GM21723 (cell line): ENCODE results near the gene THTPA.

Experiments
- ATAC-seq: cut with Tn5 transposase; IDR thresholded peaks from one replicate; pipeline ENCODE4 v1.9.1; 2021; ENCODE audit warnings: mild to moderate bottlenecking, moderate library complexity; ENCODE audit not compliant: unreplicated experiment

Gene THTPA

GRCh38 chr14:23550812-23551265 is 5.2 kb upstream of the THTPA start:
- no peak for ATAC-seq

GRCh38 chr14:23551266-23552028 is 4.6 kb upstream of the THTPA start, which contains the start of gene ZFHX2:
Gene ZFHX2 (minus strand): TSS chr14:23551765. CDS start chr14:23535325, 16,440 bp downstream.
- ATAC-seq: peak; percentile 53

GRCh38 chr14:23555533-23555881 is 564 bp upstream of the THTPA start:
- ATAC-seq: no peak

DNA sequence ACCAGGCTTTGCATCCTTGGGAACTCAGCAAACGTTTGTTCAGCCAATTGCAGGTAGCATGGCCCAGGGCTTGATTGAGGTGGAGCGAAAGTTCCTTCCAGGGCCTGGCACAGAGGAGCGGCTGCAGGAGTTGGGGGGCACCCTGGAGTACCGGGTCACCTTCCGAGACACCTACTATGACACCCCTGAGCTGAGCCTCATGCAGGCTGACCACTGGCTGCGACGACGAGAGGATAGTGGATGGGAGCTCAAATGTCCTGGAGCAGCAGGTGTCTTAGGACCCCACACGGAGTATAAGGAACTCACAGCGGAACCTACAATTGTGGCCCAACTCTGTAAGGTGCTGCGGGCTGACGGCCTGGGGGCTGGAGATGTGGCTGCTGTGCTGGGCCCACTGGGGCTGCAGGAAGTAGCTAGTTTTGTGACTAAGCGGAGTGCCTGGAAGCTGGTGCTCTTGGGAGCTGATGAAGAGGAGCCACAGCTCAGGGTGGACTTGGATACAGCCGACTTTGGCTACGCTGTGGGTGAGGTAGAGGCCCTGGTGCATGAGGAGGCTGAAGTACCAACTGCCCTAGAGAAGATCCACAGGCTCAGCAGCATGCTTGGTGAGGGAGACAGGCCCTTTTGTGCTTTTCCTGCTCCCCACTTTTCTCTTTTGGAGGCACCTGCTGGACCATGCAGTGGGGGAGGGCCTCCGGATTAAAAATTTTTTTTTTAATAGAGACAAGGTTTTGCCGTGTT is 799 bp downstream of the THTPA start:
- no peak for ATAC-seq

DNA sequence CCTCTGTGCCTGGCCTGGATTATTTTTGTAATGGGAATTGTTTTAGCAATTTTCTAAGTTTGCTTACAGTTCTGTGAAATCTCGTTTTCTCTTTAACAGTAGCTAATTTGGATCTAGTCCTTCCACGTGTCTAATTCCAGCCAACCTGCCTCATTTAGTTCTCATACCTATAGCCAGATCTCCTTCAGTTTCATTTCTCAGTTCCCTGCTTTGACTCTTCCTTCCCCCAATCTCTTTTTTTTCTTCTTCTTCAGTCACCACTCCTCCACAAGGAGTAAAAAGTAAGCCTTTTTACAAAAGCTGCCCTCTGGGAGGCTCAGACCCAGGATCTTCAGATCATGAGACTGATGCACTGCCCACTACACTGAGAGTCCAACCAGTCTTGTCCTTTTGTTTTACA is 1.4 kb downstream of the THTPA start:
- no peak for ATAC-seq

DNA sequence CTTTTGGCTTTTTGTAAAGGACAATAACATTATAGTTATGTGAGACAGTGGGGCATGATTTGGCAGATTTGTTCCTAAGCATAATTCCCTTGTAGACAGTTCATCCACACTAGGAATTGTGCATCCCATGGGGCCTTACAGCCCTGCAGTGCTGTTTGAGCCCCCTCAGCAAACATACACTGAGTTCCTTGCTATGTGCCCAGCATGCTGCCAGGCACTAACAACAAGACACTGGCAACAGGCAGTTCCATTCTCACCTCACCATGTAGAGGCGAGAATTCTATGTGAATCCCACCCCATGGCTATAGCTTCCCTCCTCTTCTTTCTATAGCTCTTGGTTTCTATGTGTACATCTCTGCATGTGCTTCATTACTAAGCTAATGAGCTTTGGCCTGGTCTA is 1.9 kb downstream of the THTPA start:
- ATAC-seq: no peak

GRCh38 chr14:23558346-23559009 is 2.4 kb downstream of the THTPA start:
- ATAC-seq: no peak

DNA sequence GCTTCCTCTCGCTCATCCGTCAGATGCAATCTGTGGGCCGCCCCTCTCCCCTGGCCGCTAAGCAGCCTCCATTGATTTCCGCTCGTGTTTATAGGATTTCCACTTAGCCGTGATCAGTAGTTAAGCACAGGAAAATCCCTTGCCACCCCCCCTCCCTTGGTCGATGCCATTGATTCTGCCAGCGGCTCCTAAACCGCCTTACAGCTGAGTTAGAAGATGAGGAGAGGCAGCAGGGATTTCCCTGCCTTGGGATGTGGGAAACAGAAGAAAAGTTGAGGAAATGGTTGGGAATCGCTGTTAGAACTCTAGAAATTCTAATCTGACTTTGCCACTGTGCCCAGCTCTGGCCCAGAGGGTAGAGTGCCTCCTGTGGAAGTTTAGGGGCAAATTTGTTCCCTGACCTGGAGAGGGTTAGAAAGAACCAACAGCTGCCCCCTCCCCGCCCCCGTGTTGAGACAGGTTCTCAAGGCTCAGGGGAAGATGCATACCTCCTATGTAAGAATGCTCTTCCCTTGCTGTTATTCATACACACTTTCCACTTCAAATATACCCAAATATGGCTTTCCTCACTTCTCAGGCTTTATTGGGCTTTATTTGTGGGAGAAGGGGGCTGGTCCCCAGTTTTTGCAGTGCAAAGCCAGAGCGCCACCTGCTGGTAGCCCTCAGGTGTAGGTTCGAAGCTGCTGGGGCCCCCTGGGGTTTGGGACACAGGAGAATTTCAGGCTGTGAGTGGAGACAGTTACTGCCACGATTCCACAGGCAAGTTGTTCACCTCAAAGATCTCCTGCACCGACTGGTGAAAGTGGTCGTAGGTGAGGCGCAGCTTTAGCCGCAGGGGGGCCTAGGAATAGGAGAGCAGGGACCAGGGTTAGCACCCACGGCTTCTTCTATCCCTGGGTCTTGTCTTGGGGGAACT is 3.2 kb downstream of the THTPA start:
- ATAC-seq: no peak

DNA sequence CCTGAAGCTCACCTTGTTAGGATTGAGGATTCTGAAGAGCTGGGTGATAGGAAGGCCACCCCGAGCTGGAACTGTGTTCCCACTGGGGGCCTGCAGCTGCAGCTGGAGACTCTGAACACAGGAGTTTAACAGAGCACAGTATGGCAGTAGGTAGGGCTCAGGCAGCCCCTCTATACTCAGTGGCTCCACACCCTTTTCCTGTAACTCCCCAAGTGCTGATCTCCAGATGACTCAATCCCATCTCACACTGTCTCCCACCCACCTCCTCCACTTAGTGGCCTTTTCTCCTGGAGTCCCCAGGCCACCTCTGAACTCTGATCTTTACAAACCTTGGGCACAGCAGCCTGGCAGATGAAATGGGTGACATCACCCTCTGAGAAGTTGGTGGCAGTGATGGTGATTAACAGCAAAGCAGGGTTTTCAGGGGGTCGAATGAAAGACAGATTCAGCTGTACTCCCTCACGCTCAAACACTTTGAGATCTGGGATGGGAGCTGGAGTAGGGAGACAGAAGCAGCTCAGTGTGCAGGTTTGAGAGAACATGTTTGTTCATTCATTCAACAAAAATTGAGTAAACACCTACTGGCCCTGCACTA is 4.0 kb downstream of the THTPA start:
- ATAC-seq: no peak

DNA sequence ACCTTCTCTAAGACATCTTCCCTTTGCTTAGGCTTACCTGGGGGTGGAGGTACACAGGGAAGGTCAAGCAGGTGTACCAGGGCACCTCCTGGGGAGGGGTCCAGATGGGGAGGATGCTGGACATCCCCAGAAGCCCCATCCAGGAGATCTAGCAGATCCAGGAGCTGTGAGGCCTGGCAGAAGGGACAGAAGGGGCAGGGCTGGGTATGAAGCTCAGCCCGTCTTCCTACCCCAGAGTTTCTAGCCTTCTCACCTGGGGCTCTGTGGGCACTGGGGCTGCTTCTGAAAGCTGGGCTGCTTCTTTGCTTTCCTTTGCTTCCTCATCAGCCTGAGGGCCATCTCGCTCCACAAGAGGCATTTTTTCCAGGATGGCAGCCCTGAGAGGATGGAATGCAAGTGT is 5.2 kb downstream of the THTPA start:
- ATAC-seq: no peak

- ATAC-seq: no peak
Measured at GRCh38 chr14:23561873-23562821, 6.1 kb downstream of the THTPA start.

GRCh38 chr14:23562822-23563472 is 6.9 kb downstream of the THTPA start:
- no peak for ATAC-seq

GRCh38 chr14:23563473-23564180 is 7.6 kb downstream of the THTPA start:
- ATAC-seq: no peak

GRCh38 chr14:23564181-23564812 is 8.2 kb downstream of the THTPA start:
- no peak for ATAC-seq

DNA sequence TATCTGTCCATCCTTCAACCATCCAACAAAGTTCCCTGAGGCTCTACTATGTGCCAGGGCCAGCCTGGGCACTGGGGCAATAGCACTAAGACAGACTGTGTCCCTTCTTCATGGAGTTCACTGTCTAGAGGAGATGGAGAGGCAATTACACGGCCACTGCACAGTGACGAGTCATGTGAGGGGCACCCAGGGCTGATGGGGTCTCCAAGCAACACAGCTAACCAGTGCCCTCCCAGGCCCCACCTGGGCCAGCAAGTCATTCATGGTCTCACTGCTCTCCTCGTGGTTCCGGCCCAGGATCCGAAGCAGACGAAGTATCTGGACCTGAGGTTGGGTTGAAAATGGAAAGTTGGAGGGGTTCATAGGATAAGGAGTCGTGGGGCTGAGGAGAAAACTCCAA is 8.8 kb downstream of the THTPA start:
- ATAC-seq: no peak

DNA sequence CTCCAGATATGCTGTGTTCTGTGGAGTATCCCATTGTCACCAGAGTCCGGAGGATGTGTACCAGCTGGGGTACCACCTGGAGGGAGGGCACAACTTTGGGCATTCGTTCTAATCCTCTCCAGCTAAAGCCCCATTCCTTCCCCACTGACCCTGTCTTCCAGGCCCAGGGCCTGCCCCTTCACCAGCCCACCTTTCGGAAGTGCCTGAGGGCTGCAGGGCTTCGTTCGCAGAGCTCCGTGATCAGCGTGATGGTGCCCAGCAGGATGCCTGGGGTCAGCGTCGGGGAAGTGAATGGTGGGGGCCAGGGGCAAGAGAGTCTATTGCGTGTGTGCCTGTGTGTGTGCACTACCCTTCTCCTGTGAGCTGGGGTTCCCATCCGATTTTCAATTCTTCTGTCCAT is 9.6 kb downstream of the THTPA start:
- ATAC-seq: no peak

DNA sequence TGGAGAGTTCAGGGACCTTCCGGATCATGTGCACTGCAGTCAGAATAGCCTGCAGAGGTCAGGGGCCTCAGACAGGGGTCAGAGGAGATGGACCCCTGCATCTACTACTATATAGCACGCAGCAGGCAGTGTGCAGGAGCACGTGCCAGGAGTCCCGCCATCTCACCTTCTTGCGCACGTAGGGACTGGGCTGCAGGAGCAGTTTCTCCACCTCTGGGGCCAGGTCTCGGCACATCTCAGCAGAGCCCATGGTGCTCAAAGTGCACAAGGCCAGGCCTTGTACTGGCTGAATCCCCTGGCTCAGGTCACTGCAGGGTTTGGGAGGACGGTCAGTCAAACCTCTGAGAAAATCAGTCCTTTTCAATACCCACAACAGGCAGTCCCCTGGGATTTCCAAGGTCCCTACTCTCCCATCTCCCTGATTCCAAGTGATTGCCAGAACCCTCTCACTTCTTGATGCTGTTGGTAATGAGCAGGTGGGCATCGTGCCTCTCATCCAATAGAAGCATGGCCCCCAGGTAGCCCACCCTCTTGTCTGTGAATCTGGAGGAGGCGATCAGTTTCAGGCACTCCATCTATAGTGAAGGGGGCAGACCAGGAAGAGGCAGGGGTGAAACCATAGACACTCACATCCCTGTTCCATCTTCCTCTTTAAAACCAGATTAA is 10.2 kb downstream of the THTPA start:
- no peak for ATAC-seq
